Adipocyte (in vitro differentiated cells): ENCODE measurements around the gene HSD17B13.

ENCODE experiments used
- DNase-seq: peaks from one replicate; pipeline ENCODE4 v3.0.0-alpha.2; 2015; ENCODE audit warnings: low read depth
- H3K27me3 ChIP-seq: replicated peaks from 2 replicates; pipeline ENCODE4 v1.7.0; 2013; ENCODE audit warnings: mild to moderate bottlenecking, low read length, moderate library complexity; ENCODE audit not compliant: control insufficient read depth, insufficient read depth
- H3K36me3 ChIP-seq: 2 replicates; pipeline ENCODE4 v1.7.0; 2013; ENCODE audit warnings: low read length, mild to moderate bottlenecking, moderate library complexity; ENCODE audit not compliant: control insufficient read depth, insufficient read depth, severe bottlenecking
- H3K4me1 ChIP-seq: 2 replicates; pipeline ENCODE4 v1.7.0; 2013; ENCODE audit warnings: mild to moderate bottlenecking, low read length, moderate library complexity; ENCODE audit not compliant: control insufficient read depth, insufficient read depth
- H3K4me3 ChIP-seq: 2 replicates; pipeline ENCODE4 v1.7.0; 2013; ENCODE audit warnings: mild to moderate bottlenecking, low read length, moderate library complexity
- H3K9ac ChIP-seq: 2 replicates; pipeline ENCODE4 v1.7.0; 2013; ENCODE audit warnings: mild to moderate bottlenecking, low read length, moderate library complexity
- H3K9me3 ChIP-seq: 2 replicates; pipeline ENCODE4 v1.7.0; 2013; ENCODE audit warnings: mild to moderate bottlenecking, low read length, moderate library complexity; ENCODE audit not compliant: control insufficient read depth

HSD17B13 gene

DNA sequence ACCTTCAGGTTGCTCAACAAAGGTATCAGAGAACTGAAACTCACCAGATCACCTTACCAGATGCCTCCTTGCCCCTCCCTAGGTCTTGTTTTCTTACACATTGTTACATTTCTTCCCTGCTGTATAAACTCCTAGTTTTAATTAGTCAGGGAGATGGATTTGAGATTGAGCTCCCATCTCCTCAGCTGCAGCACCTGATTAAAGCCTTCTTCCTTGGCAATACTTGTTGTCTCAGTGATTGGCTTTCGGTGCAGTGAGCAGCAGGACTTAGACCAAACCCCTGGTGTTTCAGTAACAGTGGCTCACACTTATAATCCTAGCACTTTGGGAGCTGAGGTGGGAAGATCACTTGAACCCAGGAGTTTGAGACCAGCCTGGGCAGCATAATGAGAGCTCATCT lies 59.8 kb downstream of the HSD17B13 start:
- no peaks in the 10 kb centered on the region for H3K36me3 ChIP-seq
- no peak overlapping the region for H3K9ac ChIP-seq
- DNase-seq = no peak
- H3K4me3 ChIP-seq = no peak overlapping the region
- H3K27me3 ChIP-seq = no peaks in the 10 kb centered on the region
- H3K4me1 ChIP-seq = peaks cover 13% of the 10 kb centered on the region
- H3K9me3 ChIP-seq = peaks cover 3% of the 10 kb centered on the region

DNA sequence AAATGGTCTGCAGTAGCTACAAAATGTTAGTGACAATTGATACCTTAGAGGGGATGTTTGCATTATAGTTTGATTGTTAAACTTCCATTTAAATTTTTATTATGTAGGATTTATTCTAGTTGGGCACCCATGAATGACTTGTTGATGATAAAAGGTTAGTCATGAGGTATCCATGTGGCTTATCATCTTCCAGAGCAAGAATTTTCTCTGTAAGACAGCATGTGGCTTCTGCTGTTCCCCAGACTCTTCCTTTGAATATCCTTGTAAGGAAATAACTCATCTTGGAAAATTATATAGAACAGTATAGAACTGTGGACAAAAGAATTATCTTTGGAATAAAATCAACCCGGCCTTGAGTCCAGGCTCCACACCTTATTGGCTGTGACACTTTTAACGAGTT lies 62.2 kb downstream of the HSD17B13 start:
- Histone ChIP-seq H3K36me3 (no peaks in the 10 kb centered on the region), H3K27me3 (no peaks in the 10 kb centered on the region), H3K4me1 (no peaks in the 10 kb centered on the region)

DNA sequence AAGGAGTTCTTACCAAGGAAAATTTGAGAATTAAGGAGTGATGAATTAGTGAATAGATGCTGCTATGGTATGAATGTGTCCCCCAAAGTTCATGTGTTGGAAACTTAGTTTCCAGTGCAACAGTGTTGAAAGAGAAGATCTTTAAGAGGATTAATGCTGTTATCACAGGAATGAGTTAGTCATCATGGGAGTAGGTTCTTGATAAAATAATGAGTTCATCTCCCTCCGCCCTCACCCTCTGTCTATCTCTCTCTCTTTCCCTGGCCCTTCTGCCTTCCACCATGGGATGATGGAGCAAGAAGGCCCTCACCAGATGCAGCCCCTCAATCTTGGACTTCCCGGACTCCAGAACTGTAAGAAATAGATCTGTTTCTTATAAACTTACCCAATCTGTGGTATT lies 64.0 kb downstream of the HSD17B13 start:
- no peak for DNase-seq
- H3K9ac ChIP-seq = no peak overlapping the region
- H3K36me3 ChIP-seq = no peaks in the 10 kb centered on the region
- H3K4me3 ChIP-seq = no peak overlapping the region
- no peaks in the 10 kb centered on the region for H3K4me1 ChIP-seq
- no peaks in the 10 kb centered on the region for H3K27me3 ChIP-seq
- H3K9me3 ChIP-seq = peaks cover 3% of the 10 kb centered on the region

More for the DNA sequence above, 62.2 kb downstream of the HSD17B13 start:
- Histone ChIP-seq H3K9ac (no peak overlapping the region), H3K4me3 (no peak overlapping the region), H3K9me3 (peaks cover 3% of the 10 kb centered on the region)
- no peak for DNase-seq

DNA sequence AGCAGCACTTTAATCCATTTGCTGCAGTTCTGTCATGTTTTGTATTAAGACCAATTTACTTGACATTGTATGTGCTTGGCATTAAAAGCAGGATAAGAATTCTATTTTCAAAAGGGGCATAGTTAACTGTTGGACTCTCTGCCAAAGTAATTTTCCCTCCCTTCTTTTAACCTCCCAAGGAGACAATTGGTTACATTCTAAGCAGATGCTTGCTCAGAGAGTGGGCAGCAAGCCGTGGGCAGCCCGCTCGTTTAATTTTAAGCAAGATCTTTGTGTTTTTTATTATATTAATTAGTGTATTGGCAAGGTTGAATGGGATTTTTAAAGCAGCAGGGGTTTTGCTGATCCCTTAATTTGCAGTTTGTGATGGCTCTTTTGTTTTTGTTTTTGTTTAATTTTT lies 65.2 kb downstream of the HSD17B13 start:
- no peaks in the 10 kb centered on the region for H3K36me3 ChIP-seq
- no peak overlapping the region for H3K9ac ChIP-seq
- DNase-seq = no peak
- H3K4me1 ChIP-seq = no peaks in the 10 kb centered on the region
- no peaks in the 10 kb centered on the region for H3K27me3 ChIP-seq
- H3K4me3 ChIP-seq = no peak overlapping the region
- H3K9me3 ChIP-seq = no peaks in the 10 kb centered on the region

DNA sequence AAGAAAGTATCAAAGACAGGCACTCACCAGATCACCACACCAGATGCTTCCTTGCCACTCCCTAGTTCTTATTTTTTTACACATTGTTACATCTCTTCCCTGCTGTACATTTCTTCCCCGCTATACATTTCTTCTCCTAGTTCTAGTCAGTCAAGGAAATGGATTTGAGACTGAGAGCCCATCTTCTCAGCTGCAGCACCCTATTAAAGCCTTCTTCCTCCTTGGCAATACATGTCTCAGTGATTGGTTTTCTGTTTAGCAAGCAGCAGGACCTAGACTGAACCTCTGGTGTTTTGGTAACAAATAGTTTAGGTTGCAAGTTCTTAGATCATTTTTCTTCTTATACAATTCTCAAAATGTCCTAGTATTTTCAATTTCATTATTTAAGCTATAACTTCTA lies 66.9 kb downstream of the HSD17B13 start:
- no peak for DNase-seq
- Histone ChIP-seq H3K4me1 (no peaks in the 10 kb centered on the region), H3K9ac (no peak overlapping the region), H3K4me3 (no peak overlapping the region), H3K36me3 (no peaks in the 10 kb centered on the region), H3K27me3 (no peaks in the 10 kb centered on the region), H3K9me3 (no peaks in the 10 kb centered on the region)
